HCT116 (cell line): ENCODE data around the gene SIGLEC5. TPM values are rescaled to one million over a fixed set of nuclear protein-coding genes. Genes with fewer than 3 reads are reported as not detected.

Experiments
- ATAC-seq: fragments of 200-7000 bp; cut with Tn5 transposase; 2 replicates; pipeline ENCODE4 v1.9.1; 2020; ENCODE audit warnings: mild to moderate bottlenecking, moderate library complexity
- BruUV-seq: library from RNA; stranded (reverse); fragments of 400-500 nt; replicated peaks from 2 replicates; lab custom pipeline; 2021; lab: Mats Ljungman, UMichigan
- CTCF ChIA-PET: fragments of 300-600 bp; sonication (Branson Sonifier 250); formaldehyde crosslinking; loops from one replicate; lab custom pipeline; 2021; ENCODE audit warnings: antibody characterized with exemption; lab: Charles Lee
- POLR2A ChIA-PET: fragments of 300-600, 350-600 bp; sonication (Branson Sonifier 250); formaldehyde crosslinking; loops from one replicate; lab custom pipeline; 2021; ENCODE audit warnings: antibody characterized with exemption; lab: Charles Lee
- RAD21 ChIA-PET, 2 experiments: fragments of 300-600 bp; sonication (Branson Sonifier 250); formaldehyde crosslinking; loops; one replicate each; lab custom pipeline; 2023; ENCODE audit warnings: low total read pairs in 2 of 2; ENCODE audit not compliant: uncharacterized antibody in 2 of 2, unreplicated experiment in 2 of 2, low non-redundant PET in 1 of 2; lab: Charles Lee
- DNase-seq: peaks from one replicate; pipeline ENCODE4 v3.0.0-alpha.2; 2010; ENCODE audit warnings: low read depth, low spot score
- H2AFZ ChIP-seq: fragments of 200-600 bp; shearing (Covaris generic), sonication (generic); 2 replicates; pipeline ENCODE4 v1.6.1; 2017; ENCODE audit warnings: low read depth, mixed run types, mixed read lengths, antibody characterized with exemption, low read length; ENCODE audit not compliant: poor library complexity, severe bottlenecking
- H3K27ac ChIP-seq: 2 replicates; pipeline ENCODE4 v1.5.1; 2012; ENCODE audit warnings: low read depth, low read length
- H3K27me3 ChIP-seq: fragments of 200-600 bp; sonication (generic); 2 replicates; pipeline ENCODE4 v1.6.1; 2016; ENCODE audit warnings: mixed run types, low read length, mixed read lengths; ENCODE audit not compliant: insufficient read depth
- H3K36me3 ChIP-seq, 2 experiments: fragments of 200-500 bp in 1 of 2; fragments of 200-600 bp in 1 of 2; sonication (Bioruptor generic) in 1 of 2; sonication (generic) in 1 of 2; 2 replicates each; pipeline versions ENCODE4 v1.5.1 to v1.6.1; 2014 to 2016; ENCODE audit warnings: low read length in 2 of 2, inconsistent platforms in 1 of 2, mixed read lengths in 1 of 2, mixed run types in 1 of 2; ENCODE audit not compliant: insufficient read depth in 2 of 2, control insufficient read depth in 1 of 2
- H3K4me1 ChIP-seq, 2 experiments: fragments of 200-600 bp in 1 of 2; sonication (generic) in 1 of 2; 2 replicates each; pipeline versions ENCODE4 v1.5.1 to v1.6.1; 2012 to 2017; ENCODE audit warnings: low read length in 2 of 2, inconsistent platforms in 1 of 2, mild to moderate bottlenecking in 1 of 2, mixed read lengths in 1 of 2, mixed run types in 1 of 2, moderate library complexity in 1 of 2; ENCODE audit not compliant: insufficient read depth in 2 of 2, control insufficient read depth in 1 of 2
- H3K4me2 ChIP-seq: fragments of 200-600 bp; sonication (generic); 2 replicates; pipeline ENCODE4 v1.6.1; 2017; ENCODE audit warnings: mixed run types, low read length, mixed read lengths
- H3K4me3 ChIP-seq, 2 experiments: fragments of 200-600 bp in 1 of 2; sonication (generic) in 1 of 2; replicated peaks in 1 of 2; 2 replicates each; pipeline ENCODE4 v1.5.1; 2011 to 2016; ENCODE audit warnings: low read length in 2 of 2, control low read depth in 1 of 2, low read depth in 1 of 2, mild to moderate bottlenecking in 1 of 2, mixed read lengths in 1 of 2, mixed run types in 1 of 2
- H3K79me2 ChIP-seq: fragments of 200-600 bp; sonication (generic); 2 replicates; pipeline ENCODE4 v1.6.1; 2017; ENCODE audit warnings: mild to moderate bottlenecking, mixed run types, low read length, moderate library complexity, mixed read lengths; ENCODE audit not compliant: insufficient read depth
- H3K9ac ChIP-seq: fragments of 200-600 bp; sonication (generic); 2 replicates; pipeline ENCODE4 v1.6.1; 2016; ENCODE audit warnings: low read length, mixed read lengths
- H3K9me2 ChIP-seq: fragments of 200-600 bp; sonication (generic), shearing (Covaris generic); 2 replicates; pipeline ENCODE4 v1.6.1; 2017; ENCODE audit warnings: mixed run types, mild to moderate bottlenecking, moderate library complexity; ENCODE audit not compliant: insufficient read depth
- H3K9me3 ChIP-seq, 2 experiments: fragments of 200-500 bp in 1 of 2; fragments of 200-600 bp in 1 of 2; sonication (Bioruptor generic) in 1 of 2; sonication (generic) in 1 of 2; 2 replicates each; pipeline ENCODE4 v1.6.1; 2014 to 2017; ENCODE audit warnings: low read length in 2 of 2, mixed read lengths in 2 of 2, inconsistent platforms in 1 of 2, low read depth in 1 of 2, mild to moderate bottlenecking in 1 of 2, mixed run types in 1 of 2, moderate library complexity in 1 of 2; ENCODE audit not compliant: control insufficient read depth in 1 of 2, insufficient read depth in 1 of 2
- H4K20me1 ChIP-seq: fragments of 200-600 bp; sonication (generic), shearing (Covaris generic); 2 replicates; pipeline ENCODE4 v1.6.1; 2017; ENCODE audit warnings: mixed run types, mild to moderate bottlenecking, moderate library complexity; ENCODE audit not compliant: insufficient read depth
- ATF3 ChIP-seq: IDR thresholded peaks from 2 replicates; pipeline ENCODE4 v1.6.1; 2012
- CEBPB ChIP-seq: IDR thresholded peaks from 2 replicates; pipeline ENCODE4 v1.6.1; 2012; ENCODE audit warnings: low read depth
- CTCF ChIP-seq, 3 experiments: fragments of 200-600 bp in 1 of 3; sonication (generic) in 1 of 3; IDR thresholded peaks in 2 of 3; conservative IDR thresholded peaks in 1 of 3; 2 replicates each; pipeline ENCODE4 v1.5.1; 2012 to 2017; ENCODE audit warnings: low read depth in 2 of 3, low read length in 2 of 3, antibody characterized with exemption in 1 of 3, borderline replicate concordance in 1 of 3, control low read depth in 1 of 3, mild to moderate bottlenecking in 1 of 3, mixed read lengths in 1 of 3, mixed run types in 1 of 3, moderate library complexity in 1 of 3; ENCODE audit not compliant: insufficient read depth in 1 of 3
- EGR1 ChIP-seq: IDR thresholded peaks from 2 replicates; pipeline ENCODE4 v1.6.1; 2012; ENCODE audit warnings: low read depth
- ELF1 ChIP-seq: IDR thresholded peaks from 2 replicates; pipeline ENCODE4 v1.6.1; 2012; ENCODE audit warnings: low read depth, borderline replicate concordance
- EZH2 ChIP-seq: fragments of 200-600 bp; sonication (generic); IDR thresholded peaks from 2 replicates; pipeline ENCODE4 v1.6.1; 2017; ENCODE audit warnings: antibody characterized with exemption, mixed run types
- EZH2phosphoT487 ChIP-seq: fragments of 200-600 bp; IDR thresholded peaks from 2 replicates; pipeline ENCODE4 v1.6.1; 2018; ENCODE audit warnings: antibody characterized with exemption, borderline replicate concordance
- JUND ChIP-seq: IDR thresholded peaks from 2 replicates; pipeline ENCODE4 v1.6.1; 2012
- MAX ChIP-seq: IDR thresholded peaks from 2 replicates; pipeline ENCODE4 v1.6.1; 2012
- POLR2A ChIP-seq: IDR thresholded peaks from 2 replicates; pipeline ENCODE4 v1.7.0; 2011; ENCODE audit warnings: borderline replicate concordance; ENCODE audit not compliant: insufficient read depth, insufficient read length; ENCODE audit errors: extremely low read depth
- POLR2AphosphoS5 ChIP-seq: IDR thresholded peaks from 2 replicates; pipeline ENCODE4 v1.6.1; 2011; ENCODE audit warnings: mild to moderate bottlenecking, low read depth, low read length, moderate library complexity
- RAD21 ChIP-seq: IDR thresholded peaks from 2 replicates; pipeline ENCODE4 v1.6.1; 2012; ENCODE audit warnings: low read depth, mild to moderate bottlenecking
- SIN3A ChIP-seq: IDR thresholded peaks from 2 replicates; pipeline ENCODE4 v1.6.1; 2012; ENCODE audit warnings: low read depth
- SP1 ChIP-seq: IDR thresholded peaks from 2 replicates; pipeline ENCODE4 v1.6.1; 2012; ENCODE audit warnings: low read depth
- YY1 ChIP-seq: IDR thresholded peaks from 2 replicates; pipeline ENCODE4 v1.6.1; 2011; ENCODE audit warnings: low read length, low read depth, moderate library complexity, mild to moderate bottlenecking; ENCODE audit not compliant: insufficient replicate concordance; ENCODE audit errors: extremely low read depth
- ZFX ChIP-seq: fragments of 450-650 bp; IDR thresholded peaks from 2 replicates; pipeline ENCODE4 v1.6.1; 2017
- ZNF274 ChIP-seq: fragments of 200-500 bp; sonication (Bioruptor generic); IDR thresholded peaks from 2 replicates; pipeline ENCODE4 v1.6.1; 2014; ENCODE audit warnings: mild to moderate bottlenecking, low read depth, low read length, inconsistent platforms
- intact Hi-C: fragments of 100-400 bp; cut with micrococcal nuclease; formaldehyde crosslinking; loops from 2 replicates; pipeline ENCODE4 v1.10.0; 2022
- total RNA-seq: library from RNA; stranded (reverse); gene quantifications from one replicate; pipeline ENCODE4 v1.2.1, GENCODE V29; 2021; ENCODE audit not compliant: unreplicated experiment
- TF ChIP-seq, protein P1 (sequence below): IDR thresholded peaks from 2 replicates; pipeline ENCODE4 v1.6.1; 2012; ENCODE audit warnings: low read depth

SIGLEC5 gene
- total RNA-seq, 1 experiment from 2014 or later = not detected

GRCh38 chr19:51587264-51588191, 42.7 kb downstream of the SIGLEC5 start:
- no peak overlapping the region for H3K4me2 ChIP-seq
- ChIA-PET POLR2A (no interaction called here), RAD21 (no interaction called here), CTCF (no interaction called here)
- H3K4me3 ChIP-seq = no peak overlapping the region
- no peaks in the 10 kb centered on the region for H3K27me3 ChIP-seq
- no peak overlapping the region for H3K27ac ChIP-seq
- H3K4me1 ChIP-seq = no peaks in the 10 kb centered on the region
- ATAC-seq = no peak
- no peak overlapping the region for H3K9ac ChIP-seq
- intact Hi-C loops = no loop called here
- no peak for TF ChIP-seq ATF3
- no peak; the same call in 1 of the 2 replicates for TF ChIP-seq ZNF274
- TF ChIP-seq SIN3A = no peak
- no peak for TF ChIP-seq ZFX
- TF ChIP-seq POLR2AphosphoS5 = no peak
- no peak for TF ChIP-seq RAD21
- no peak for TF ChIP-seq CEBPB
- TF ChIP-seq, protein P1, sequence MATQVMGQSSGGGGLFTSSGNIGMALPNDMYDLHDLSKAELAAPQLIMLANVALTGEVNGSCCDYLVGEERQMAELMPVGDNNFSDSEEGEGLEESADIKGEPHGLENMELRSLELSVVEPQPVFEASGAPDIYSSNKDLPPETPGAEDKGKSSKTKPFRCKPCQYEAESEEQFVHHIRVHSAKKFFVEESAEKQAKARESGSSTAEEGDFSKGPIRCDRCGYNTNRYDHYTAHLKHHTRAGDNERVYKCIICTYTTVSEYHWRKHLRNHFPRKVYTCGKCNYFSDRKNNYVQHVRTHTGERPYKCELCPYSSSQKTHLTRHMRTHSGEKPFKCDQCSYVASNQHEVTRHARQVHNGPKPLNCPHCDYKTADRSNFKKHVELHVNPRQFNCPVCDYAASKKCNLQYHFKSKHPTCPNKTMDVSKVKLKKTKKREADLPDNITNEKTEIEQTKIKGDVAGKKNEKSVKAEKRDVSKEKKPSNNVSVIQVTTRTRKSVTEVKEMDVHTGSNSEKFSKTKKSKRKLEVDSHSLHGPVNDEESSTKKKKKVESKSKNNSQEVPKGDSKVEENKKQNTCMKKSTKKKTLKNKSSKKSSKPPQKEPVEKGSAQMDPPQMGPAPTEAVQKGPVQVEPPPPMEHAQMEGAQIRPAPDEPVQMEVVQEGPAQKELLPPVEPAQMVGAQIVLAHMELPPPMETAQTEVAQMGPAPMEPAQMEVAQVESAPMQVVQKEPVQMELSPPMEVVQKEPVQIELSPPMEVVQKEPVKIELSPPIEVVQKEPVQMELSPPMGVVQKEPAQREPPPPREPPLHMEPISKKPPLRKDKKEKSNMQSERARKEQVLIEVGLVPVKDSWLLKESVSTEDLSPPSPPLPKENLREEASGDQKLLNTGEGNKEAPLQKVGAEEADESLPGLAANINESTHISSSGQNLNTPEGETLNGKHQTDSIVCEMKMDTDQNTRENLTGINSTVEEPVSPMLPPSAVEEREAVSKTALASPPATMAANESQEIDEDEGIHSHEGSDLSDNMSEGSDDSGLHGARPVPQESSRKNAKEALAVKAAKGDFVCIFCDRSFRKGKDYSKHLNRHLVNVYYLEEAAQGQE = no peak
- no peak for TF ChIP-seq SP1
- TF ChIP-seq POLR2A = no peak
- TF ChIP-seq EGR1 = no peak
- no peak for TF ChIP-seq MAX
- no peak for TF ChIP-seq CTCF (IDR thresholded peaks at IDR 0.05 in 2 of 3, conservative IDR thresholded peaks at IDR 0.05 in 1 of 3; ENCODE audit: borderline replicate concordance in 1 of 3, insufficient read depth in 1 of 3, low read depth in 2 of 3, low read length in 2 of 3)
- TF ChIP-seq JUND = no peak
- TF ChIP-seq YY1 = no peak
- no peak for TF ChIP-seq EZH2
- TF ChIP-seq ELF1 = no peak
- TF ChIP-seq EZH2phosphoT487 = no peak
- no peaks in the 10 kb centered on the region for H3K9me2 ChIP-seq
- BruUV-seq = no TSS peak
- H3K36me3 ChIP-seq = peaks cover 5 to 23% of the 10 kb centered on the region in 2 experiments; a peak in 3 of 4 replicates
- no peaks in the 10 kb centered on the region for H4K20me1 ChIP-seq
- H3K79me2 ChIP-seq = no peaks in the 10 kb centered on the region
- no peak overlapping the region for H2AFZ ChIP-seq
- H3K9me3 ChIP-seq = peaks cover 7 to 20% of the 10 kb centered on the region in 2 experiments; a peak in 2 of 4 replicates
- DNase-seq = no peak
